Measurements from ENCODE around the gene HNRNPK.
A peak's percentile ranks its signal among the peaks of the same experiment; 100 is the strongest.

Gene HNRNPK

DNA sequence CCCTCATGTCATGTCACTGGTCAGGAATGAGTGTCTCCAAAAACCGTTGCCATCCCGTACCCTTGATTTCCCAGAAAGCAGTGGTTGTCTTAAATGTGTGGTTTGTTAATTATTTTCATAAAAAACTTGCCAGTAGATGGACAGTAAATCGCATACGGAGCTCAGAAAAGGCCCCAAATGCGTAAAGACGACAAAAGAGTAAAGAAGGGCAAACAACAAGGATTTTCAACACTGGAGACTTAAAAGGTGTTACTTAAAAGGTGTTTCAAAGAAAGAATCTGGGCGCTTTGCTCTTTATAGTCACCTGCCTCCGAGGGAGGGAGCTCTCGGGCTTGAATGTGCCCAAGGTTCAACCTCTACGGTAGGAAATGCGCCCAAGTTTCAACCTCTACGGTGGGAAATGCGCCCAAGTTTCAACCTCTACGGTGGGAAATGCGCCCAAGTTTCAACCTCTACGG, 59.5 kb downstream of the HNRNPK start:
- no peaks in the 10 kb centered on the region for H3K36me3 ChIP-seq (ENCODE audit: control insufficient read depth, insufficient read depth, low read length)
- no peaks in the 10 kb centered on the region for H3K27me3 ChIP-seq (replicated peaks; ENCODE audit: control insufficient read depth, insufficient read depth, low read length, poor library complexity, severe bottlenecking)
- peak overlapping the region; percentile 72 for H3K4me3 ChIP-seq (ENCODE audit: insufficient read depth, low read depth, low read length, poor library complexity, severe bottlenecking)
- no peaks in the 10 kb centered on the region for H3K9me3 ChIP-seq (ENCODE audit: control insufficient read depth, low read length)
- no peak for DNase-seq
- H3K27ac ChIP-seq (ENCODE audit: insufficient read depth, low read length, poor library complexity, severe bottlenecking) = peak overlapping the region; percentile 92
- peaks cover 8% of the 10 kb centered on the region for H3K4me1 ChIP-seq (ENCODE audit: control insufficient read depth, insufficient read depth, low read length, poor library complexity, severe bottlenecking)

- DNase-seq = no peak
- Histone ChIP-seq H3K27ac (ENCODE audit: insufficient read depth, low read length, poor library complexity, severe bottlenecking) (no peak overlapping the region), H3K36me3 (ENCODE audit: control insufficient read depth, insufficient read depth, low read length) (no peaks in the 10 kb centered on the region), H3K9me3 (ENCODE audit: control insufficient read depth, low read length) (no peaks in the 10 kb centered on the region), H3K4me3 (ENCODE audit: insufficient read depth, low read depth, low read length, poor library complexity, severe bottlenecking) (no peak overlapping the region), H3K27me3 (replicated peaks; ENCODE audit: control insufficient read depth, insufficient read depth, low read length, poor library complexity, severe bottlenecking) (no peaks in the 10 kb centered on the region), H3K4me1 (ENCODE audit: control insufficient read depth, insufficient read depth, low read length, poor library complexity, severe bottlenecking) (peaks cover 8% of the 10 kb centered on the region)
Measured at GRCh38 chr9:83919111-83919510, 60.9 kb downstream of the HNRNPK start.
